Activated T-cell treated with anti-CD3 and anti-CD28 coated beads, Interleukin-2, amount 50 U/mL, for 72 hours (primary cell): ENCODE measurements around the gene TOE1. TPM values are rescaled to one million over a fixed set of nuclear protein-coding genes. Genes with fewer than 3 reads are reported as not detected.
A peak's percentile ranks its signal among the peaks of the same experiment; 100 is the strongest.
"Not testable (repeated sequence)": the region's sequence is repeated elsewhere in the genome, so short reads cannot be mapped to it uniquely, and the experiment has no call there.

Experiments
- ATAC-seq, 2 donors: fragments of 150-1000 bp; cut with Tn5 transposase; replicated peaks in 1 of 2; 2 replicates each; pipeline ENCODE4 v1.10.0; 2021; ENCODE audit warnings: moderate library complexity in 2 of 2, mild to moderate bottlenecking in 1 of 2
- DNase-seq, 2 donors: peaks; one replicate each; pipeline ENCODE4 v3.0.0; 2021 to 2022; ENCODE audit warnings: mixed read lengths in 1 of 2
- H3K27ac Mint-ChIP-seq: one replicate; pipeline ENCODE4 v1.8.0; 2022; ENCODE audit warnings: mild to moderate bottlenecking, moderate library complexity, mixed read lengths
- H3K27me3 Mint-ChIP-seq: one replicate; pipeline ENCODE4 v1.8.0; 2022; ENCODE audit warnings: low read depth, mixed read lengths
- H3K36me3 Mint-ChIP-seq, 2 donors: one replicate each; pipeline ENCODE4 v1.8.0; 2022; ENCODE audit warnings: mixed read lengths in 2 of 2, mild to moderate bottlenecking in 1 of 2; ENCODE audit not compliant: insufficient read depth in 2 of 2
- H3K4me1 Mint-ChIP-seq: one replicate; pipeline ENCODE4 v1.8.0; 2022; ENCODE audit warnings: low read depth, mixed read lengths
- H3K4me3 Mint-ChIP-seq, 2 donors: one replicate each; pipeline ENCODE4 v1.8.0; 2022; ENCODE audit warnings: mild to moderate bottlenecking in 2 of 2, mixed read lengths in 2 of 2, moderate library complexity in 2 of 2
- H3K9me3 Mint-ChIP-seq, 2 donors: one replicate each; pipeline ENCODE4 v1.8.0; 2022; ENCODE audit warnings: mixed read lengths in 2 of 2
- total RNA-seq, 2 donors: library from RNA; stranded (reverse); gene quantifications; one replicate each; pipeline ENCODE4 v1.2.3, GENCODE V29; 2022

Gene TOE1
- 10 to 100 TPM; 23.9 to 34.4 TPM for total RNA-seq

DNA sequence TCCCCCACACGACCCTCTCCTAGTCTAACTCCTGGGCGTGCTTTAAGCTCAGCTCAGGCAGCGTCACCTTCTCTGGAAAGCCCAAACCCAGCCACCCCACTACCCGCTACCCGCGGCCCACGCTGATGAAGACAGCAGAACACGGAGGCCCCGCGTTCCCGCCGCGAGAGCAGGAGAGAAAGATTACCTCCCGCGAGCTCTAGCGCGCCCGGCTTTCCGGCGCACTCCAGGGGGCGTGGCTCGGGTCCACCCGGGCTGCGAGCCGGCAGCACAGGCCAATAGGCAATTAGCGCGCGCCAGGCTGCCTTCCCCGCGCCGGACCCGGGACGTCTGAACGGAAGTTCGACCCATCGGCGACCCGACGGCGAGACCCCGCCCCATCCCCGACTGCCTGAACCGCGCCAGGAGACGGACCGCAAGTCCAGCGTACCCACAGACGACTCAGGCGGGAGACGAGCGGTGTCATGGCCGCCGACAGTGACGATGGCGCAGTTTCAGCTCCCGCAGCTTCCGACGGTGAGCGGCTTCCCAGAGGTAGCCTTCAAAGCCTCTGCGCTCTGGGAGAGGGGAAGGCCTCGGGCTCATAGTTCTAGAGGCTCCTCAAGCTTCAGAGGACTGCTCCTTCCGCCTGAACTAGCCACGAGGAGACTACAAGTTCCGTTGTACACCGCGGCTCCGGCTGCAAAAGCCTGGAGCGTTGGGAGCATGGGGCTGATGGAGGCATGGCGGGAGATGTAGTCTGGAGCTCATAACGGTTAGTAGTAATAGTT is at the start of gene TOE1, which contains the start of gene MUTYH:
Gene TOE1, plus strand, starts transcription at position 382 of the 770 bp plus-strand sequence. Its CDS starts 83 bp downstream, at position 465.
Gene MUTYH, minus strand, starts transcription at position 652 of the 770 bp plus-strand sequence. CDS start 5,935 bp downstream, outside the sequence.
- Mint-ChIP-seq H3K4me3 (peak within 1 kb of the TSS; percentile 91 to 100), H3K36me3 (peaks cover 21 to 25% of the 10 kb centered on the region in 2 donors), H3K9me3 (peaks cover 0 to 2% of the 10 kb centered on the region in 2 donors), H3K27me3 (no peaks in the 10 kb centered on the region), H3K4me1 (peaks cover 51% of the 10 kb centered on the region), H3K27ac (peak within 1 kb of the TSS; percentile 92)
- ATAC-seq, result peak; percentile 86 to 88
- DNase-seq, result peak; percentile 96 to 98

DNA sequence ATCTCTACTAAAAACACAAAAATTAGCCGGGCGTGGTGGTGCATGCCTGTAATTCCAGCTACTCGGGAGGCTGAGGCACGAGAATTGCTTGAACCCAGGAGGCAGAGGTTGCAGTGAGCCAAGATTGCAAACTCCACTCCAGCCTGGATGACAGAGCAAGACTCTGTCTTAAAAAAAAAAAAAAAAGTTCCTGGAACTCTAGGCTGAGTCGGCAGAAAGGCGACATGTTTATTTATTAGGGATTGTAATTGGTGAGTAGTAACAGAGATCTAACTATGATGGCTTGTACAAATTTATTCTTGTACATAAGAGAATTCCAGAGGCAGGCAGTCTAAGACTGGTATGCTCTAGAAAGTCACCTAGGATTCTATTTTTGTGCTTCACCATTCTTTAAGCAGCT is 49.0 kb upstream of the TOE1 start:
- ATAC-seq, DNase-seq, H3K4me1 Mint-ChIP-seq, H3K4me3 Mint-ChIP-seq, H3K9me3 Mint-ChIP-seq, H3K36me3 Mint-ChIP-seq, H3K27ac Mint-ChIP-seq, H3K27me3 Mint-ChIP-seq: not testable (repeated sequence)

DNA sequence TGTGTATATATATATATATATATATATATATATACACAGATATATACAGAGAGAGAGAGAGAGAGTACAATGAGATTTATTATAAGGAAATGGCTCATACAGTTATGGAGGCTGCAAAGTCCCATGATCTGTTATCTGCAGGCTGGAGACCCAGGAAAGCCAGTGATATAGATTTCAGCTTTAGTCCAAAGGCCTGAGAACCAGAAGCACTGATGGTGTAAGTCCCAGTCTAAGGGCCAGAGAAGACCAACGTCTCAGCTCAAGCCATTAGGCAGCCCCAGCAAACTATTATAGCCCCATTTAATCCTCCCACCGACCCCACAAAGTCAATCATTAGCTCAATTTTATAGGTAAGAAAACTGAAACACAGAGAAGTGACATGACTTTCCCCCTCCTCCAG is 48.3 kb upstream of the TOE1 start:
- Mint-ChIP-seq H3K4me3 (no peak overlapping the region), H3K9me3 (peaks cover 0 to 5% of the 10 kb centered on the region in 2 donors), H3K27me3 (no peaks in the 10 kb centered on the region)

DNA sequence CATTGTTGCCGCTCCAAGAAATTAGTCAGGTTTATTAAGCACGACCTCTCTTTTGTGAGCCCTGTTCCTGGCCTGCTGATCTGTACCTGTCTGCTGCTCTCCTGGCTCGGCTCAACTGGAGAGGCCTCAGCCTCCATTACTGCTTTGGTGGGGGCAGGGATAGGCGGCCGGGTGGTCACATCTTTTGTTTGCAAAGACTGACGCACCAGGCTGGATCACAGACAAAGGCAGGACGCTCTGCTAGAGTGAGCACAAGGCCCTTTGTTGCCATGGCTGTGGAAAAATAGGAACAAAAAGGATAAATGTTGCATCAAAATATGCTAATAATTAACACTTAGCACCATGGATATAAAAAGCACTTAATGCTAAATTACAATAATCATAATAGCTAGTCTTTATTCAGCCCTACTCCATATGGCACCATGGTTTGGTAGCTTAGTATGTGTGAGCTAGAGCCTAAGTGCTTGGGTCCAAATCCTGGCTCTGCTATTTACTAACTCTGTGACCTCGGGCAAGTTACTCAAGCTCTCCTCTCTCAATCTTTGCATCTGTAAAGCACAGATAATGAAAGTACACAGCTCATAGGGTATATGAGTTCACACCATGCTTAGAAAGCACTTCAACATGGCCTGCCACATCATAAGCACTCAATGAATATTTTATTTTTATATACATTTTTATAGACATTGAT is 42.2 kb upstream of the TOE1 start:
- no peak overlapping the region for H3K27ac Mint-ChIP-seq
- no peaks in the 10 kb centered on the region for H3K27me3 Mint-ChIP-seq
- H3K4me1 Mint-ChIP-seq, result peaks cover 14% of the 10 kb centered on the region
- H3K4me3 Mint-ChIP-seq, result no peak overlapping the region
- peaks cover 0 to 3% of the 10 kb centered on the region in 2 donors for H3K9me3 Mint-ChIP-seq
- H3K36me3 Mint-ChIP-seq, result no peaks in the 10 kb centered on the region
- no peak for DNase-seq
- ATAC-seq, result no peak

More for the DNA sequence above, 48.3 kb upstream of the TOE1 start:
- Mint-ChIP-seq H3K27ac (no peak overlapping the region), H3K36me3 (no peaks in the 10 kb centered on the region), H3K4me1 (no peaks in the 10 kb centered on the region)
- ATAC-seq (no peak), DNase-seq (no peak)

DNA sequence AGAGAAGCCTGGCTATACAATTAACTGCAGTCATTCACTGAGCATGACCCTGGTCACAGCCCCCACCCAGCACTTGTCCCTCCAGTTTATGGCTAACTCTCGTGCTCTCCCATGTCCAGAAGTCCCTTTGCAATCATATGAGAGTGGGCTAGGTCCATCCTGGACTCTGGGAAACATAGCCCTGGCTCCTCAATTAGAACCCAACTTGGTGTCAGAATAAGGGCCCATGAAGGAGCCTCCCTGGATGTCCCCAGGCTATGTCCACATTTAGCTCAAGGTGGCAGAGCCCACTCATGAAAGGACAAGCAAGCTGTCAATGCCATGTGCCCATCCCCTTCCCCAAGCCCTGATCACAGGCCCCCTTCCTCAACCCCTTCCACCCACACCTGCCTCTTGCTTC is 40.7 kb upstream of the TOE1 start:
- Mint-ChIP-seq H3K27ac (no peak overlapping the region), H3K27me3 (no peaks in the 10 kb centered on the region), H3K4me3 (no peak overlapping the region), H3K36me3 (no peaks in the 10 kb centered on the region), H3K9me3 (no peaks in the 10 kb centered on the region), H3K4me1 (peaks cover 18% of the 10 kb centered on the region)
- ATAC-seq, result no peak
- no peak for DNase-seq

DNA sequence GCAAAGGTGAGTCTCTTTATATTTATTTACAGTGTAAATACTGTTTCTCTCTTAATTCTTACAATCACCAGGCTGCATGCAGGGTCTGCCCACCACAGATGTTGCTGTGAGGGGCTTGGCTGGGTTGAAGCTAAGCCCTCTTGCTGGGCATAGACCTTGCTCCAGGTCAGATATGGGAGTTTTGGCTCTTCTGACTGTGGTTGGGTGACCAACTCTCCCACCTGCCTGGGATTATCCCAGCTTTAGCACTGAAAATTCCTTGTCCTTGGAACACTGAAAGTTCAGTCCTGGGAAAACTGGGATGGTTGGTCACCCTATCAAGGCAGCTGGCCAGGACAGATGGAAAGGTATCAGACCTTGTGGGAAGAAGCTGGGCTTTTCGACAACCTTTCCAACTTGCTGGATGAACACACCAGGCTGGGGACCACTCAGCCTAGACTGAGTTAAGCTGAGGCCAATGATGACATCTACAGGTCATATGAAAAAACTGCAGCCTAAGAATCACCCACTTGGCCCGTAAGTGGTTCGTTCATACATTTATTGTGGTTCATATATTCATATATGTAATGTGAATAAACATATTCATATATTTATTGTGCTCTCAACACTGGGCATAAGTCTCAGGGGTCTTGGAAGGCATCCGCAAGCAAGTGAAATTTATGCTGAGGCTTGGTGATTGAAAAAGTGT is 39.8 kb upstream of the TOE1 start:
- ATAC-seq (no peak), DNase-seq (peak; percentile 40)
- no peak overlapping the region for H3K4me3 Mint-ChIP-seq
- H3K27ac Mint-ChIP-seq, result peak overlapping the region; percentile 11
- no peaks in the 10 kb centered on the region for H3K27me3 Mint-ChIP-seq
- no peaks in the 10 kb centered on the region for H3K9me3 Mint-ChIP-seq
- H3K36me3 Mint-ChIP-seq, result no peaks in the 10 kb centered on the region
- peaks cover 26% of the 10 kb centered on the region for H3K4me1 Mint-ChIP-seq

DNA sequence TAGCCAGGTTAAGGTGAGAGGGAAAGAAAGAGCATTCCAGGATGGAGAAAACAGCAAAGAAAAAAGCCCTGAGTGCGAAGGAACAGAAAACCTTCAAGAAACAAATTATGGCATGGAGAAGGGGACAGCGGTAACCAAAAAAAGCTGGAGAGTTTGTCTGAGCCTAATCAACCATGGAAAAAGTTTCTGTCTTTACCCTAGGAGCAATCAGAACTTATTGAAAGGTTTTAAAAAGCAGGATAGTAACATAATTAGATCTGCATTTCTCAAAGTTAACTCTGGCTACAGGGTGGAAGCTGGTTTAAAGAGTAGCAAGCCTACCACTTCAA is 39.3 kb upstream of the TOE1 start:
- DNase-seq (no peak), ATAC-seq (no peak)
- Mint-ChIP-seq H3K27ac (no peak overlapping the region), H3K4me3 (no peak overlapping the region), H3K4me1 (peaks cover 31% of the 10 kb centered on the region), H3K36me3 (no peaks in the 10 kb centered on the region), H3K9me3 (no peaks in the 10 kb centered on the region), H3K27me3 (no peaks in the 10 kb centered on the region)

DNA sequence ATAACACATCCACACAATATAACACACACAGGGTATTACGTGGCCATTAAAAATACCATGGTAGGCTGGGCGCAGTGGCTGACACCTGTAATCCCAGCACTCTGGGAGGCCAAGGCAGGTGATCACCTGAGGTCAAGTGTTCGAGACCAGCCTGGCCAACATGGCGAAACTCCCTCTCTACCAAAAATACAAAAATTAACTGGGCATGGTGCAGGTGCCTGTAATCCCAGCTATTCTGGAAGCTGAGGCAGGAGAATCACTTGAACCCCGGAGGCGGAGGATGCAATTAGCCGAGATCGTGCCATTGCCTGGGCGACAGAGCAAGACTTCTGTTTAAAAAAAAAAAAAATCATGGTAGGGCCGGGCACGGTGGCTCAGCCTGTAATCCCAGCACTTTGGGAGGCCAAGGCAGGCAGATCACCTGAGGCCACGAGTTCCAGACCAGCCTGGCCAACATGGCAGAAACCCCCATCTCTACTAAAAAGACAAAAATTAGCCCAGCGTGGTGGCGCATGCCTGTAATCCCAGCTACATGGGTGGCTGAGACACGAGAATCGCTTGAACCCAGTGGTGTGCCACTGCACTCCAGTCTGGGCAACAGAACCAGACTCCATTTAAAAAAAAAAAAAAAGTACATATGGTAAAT is 37.3 kb upstream of the TOE1 start:
- no peaks in the 10 kb centered on the region for H3K9me3 Mint-ChIP-seq
- no peak for DNase-seq
- no peaks in the 10 kb centered on the region for H3K36me3 Mint-ChIP-seq
- ATAC-seq, result no peak
- peak overlapping the region; percentile 36 to 92 for H3K4me3 Mint-ChIP-seq
- no peaks in the 10 kb centered on the region for H3K27me3 Mint-ChIP-seq
- peaks cover 47% of the 10 kb centered on the region for H3K4me1 Mint-ChIP-seq
- no peak overlapping the region for H3K27ac Mint-ChIP-seq

DNA sequence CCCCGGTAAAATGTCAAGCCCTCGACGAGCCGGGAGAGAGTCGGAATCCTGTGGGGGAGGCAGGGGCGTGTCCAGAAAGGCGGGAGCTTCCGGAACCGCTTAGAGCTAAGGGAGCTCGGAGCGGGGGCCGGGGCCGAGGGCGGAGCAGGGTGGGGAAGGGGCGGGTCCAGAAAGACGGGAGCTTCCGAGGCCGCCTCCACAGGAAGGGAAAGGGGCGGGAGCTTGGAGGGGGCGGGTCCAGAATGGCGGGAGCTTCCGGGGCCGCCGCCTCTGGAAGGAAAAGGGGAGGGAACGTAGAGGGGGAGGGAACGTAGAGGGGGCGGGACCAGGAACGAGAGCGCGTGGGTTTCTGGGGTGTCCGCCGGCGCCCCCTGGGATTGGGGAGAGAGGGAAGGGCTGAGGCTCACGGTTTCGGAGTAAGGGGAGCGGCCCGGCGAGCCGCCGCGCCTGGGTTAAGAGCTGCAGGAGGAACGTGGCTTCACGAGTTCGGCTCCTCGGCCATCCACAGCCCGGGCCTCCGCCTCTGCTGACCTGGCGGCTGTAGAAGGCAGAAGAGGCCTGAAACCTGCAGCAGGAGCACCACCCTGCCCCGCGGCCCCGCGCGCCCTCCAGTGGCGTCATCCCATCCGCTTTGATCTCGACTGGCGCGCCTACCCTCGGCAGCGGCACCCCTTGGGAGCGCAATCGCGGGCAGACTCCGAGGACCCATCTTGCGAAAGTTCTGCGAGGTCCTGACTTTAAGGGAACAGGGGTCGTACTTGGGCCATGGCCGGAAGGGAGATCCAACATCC is 36.3 kb upstream of the TOE1 start:
- Mint-ChIP-seq H3K36me3 (no peaks in the 10 kb centered on the region), H3K27me3 (no peaks in the 10 kb centered on the region), H3K9me3 (no peaks in the 10 kb centered on the region), H3K4me3 (peak overlapping the region; percentile 86 to 92), H3K27ac (peak overlapping the region; percentile 86), H3K4me1 (peaks cover 47% of the 10 kb centered on the region)
- DNase-seq (peak; percentile 95 to 97), ATAC-seq (peak; percentile 86 to 87)

DNA sequence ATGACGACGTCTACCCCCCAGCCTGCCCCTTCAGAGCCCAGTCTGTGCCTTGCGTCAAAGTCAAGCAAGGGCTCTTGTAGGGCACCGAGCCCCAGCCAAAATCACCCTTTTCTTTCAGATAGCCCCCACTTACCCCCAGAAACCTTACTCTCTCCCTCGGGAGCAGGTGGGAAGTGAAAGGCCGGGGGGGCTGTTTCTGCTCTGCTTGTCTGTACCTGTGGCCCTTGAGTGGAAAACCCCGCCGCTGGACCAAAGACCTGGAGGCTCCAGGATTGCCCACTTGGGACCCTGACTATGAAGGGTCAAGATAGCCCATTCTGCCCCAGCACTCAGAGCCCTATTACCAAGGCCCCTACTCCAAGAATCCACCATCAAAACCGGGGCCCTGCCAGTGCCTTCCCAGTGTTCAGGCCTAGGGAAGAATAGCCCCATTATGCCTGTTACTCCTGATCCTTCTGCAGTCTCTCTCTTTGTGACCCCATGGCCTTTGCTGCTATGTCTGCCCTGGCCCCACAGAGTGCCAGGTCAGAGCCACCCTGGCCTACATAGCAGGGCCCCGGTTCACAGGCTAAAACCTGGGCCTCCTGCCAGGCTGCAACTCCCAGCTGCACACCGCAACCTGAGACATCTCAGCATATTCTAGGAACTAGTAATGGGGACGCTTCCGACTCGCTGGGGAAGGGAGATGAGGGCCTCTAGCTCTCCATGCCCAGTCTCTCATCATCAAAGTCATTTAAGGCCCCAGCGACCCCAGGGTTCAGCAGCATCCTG is 35.5 kb upstream of the TOE1 start:
- peak in 1 of 2 donors; percentile 33 for DNase-seq
- Mint-ChIP-seq H3K9me3 (no peaks in the 10 kb centered on the region), H3K27ac (peak overlapping the region; percentile 86), H3K4me3 (peak overlapping the region; percentile 86 to 92), H3K27me3 (no peaks in the 10 kb centered on the region), H3K4me1 (peaks cover 47% of the 10 kb centered on the region), H3K36me3 (no peaks in the 10 kb centered on the region)
- ATAC-seq, result peak in 1 of 2 donors; percentile 1

DNA sequence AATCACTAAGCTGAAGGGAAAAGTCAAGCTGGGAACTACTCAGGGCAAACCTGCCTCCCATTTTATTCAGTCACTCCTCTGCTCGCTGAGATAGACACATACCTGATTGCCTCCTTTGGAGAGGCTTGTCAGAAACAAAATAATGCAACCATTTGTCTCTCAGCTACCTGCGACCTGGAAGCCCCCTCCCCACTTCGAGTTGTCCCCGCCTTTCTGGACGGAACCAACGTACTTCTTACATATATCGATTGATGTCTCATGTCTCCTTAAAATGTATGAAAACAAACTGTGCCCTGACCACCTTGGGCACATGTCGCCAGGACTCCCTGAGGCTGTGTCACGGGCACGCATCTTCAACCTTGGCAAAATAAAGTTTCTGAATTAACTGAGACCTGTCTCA is 34.7 kb upstream of the TOE1 start:
- Mint-ChIP-seq H3K4me1 (peaks cover 45% of the 10 kb centered on the region), H3K4me3 (peak overlapping the region; percentile 86 to 92), H3K9me3 (no peaks in the 10 kb centered on the region), H3K36me3 (no peaks in the 10 kb centered on the region), H3K27me3 (no peaks in the 10 kb centered on the region), H3K27ac (peak overlapping the region; percentile 91)
- no peak for DNase-seq
- no peak for ATAC-seq

DNA sequence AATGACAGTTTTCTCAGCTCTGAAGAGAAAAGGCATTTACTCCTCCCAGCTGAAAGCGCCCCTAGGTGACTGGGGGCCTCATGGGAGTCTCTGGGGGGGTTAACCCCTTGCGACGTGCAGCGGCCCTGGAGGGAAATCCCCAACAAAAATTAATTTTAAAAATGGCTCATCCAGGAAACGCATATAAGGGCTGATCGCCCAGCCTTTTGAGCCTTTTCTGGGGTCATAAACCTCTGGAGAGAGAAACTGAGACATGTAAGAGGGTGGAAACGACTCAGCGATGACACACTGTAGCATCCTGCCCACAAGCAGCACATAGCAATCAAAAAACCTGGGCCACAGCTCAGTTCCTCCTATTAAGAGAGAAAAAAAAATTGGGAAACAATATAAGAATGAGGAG is 33.7 kb upstream of the TOE1 start:
- H3K36me3 Mint-ChIP-seq, result no peaks in the 10 kb centered on the region
- ATAC-seq (peak; percentile 35 to 44), DNase-seq (peak; percentile 60 to 69)
- peaks cover 39% of the 10 kb centered on the region for H3K4me1 Mint-ChIP-seq
- H3K4me3 Mint-ChIP-seq, result peak overlapping the region; percentile 86 to 92
- peak overlapping the region; percentile 91 for H3K27ac Mint-ChIP-seq
- no peaks in the 10 kb centered on the region for H3K27me3 Mint-ChIP-seq
- no peaks in the 10 kb centered on the region for H3K9me3 Mint-ChIP-seq
